NCI-H748 (cell line): ENCODE results near the gene FAM221B.

ENCODE experiments used
- DNase-seq: peaks from one replicate; lab custom pipeline; 2025; ENCODE audit not compliant: unreplicated experiment; lab: John Stamatoyannopoulos, UW

The FAM221B gene

DNA sequence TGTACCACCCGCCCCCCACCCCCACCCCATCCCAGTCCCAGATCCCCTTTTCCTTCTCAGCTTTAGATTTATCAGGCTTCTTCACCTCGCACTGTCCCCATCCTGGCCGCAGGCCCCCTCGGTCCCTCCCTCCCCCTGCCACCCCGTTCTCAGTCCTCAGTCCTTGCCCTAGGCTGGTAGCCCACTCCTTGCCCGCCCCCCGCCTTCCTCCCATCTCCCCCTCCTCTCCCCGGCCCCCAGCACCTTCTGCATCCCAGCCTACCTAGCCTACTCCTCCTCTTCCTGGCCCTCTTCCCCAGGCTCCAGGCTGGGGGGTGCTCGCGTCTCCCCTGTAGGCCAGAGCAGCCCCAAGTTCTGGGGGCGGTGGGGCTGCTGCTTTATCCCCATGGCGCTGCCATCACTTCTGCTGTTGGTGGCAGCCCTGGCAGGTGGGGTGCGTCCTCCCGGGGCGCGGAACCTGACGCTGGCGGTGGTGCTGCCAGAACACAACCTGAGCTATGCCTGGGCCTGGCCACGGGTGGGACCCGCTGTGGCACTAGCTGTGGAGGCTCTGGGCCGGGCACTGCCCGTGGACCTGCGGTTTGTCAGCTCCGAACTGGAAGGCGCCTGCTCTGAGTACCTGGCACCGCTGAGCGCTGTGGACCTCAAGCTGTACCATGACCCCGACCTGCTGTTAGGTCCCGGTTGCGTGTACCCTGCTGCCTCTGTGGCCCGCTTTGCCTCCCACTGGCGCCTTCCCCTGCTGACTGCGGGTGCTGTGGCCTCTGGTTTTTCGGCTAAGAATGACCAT is 36.3 kb downstream of the FAM221B start:
- no peak for DNase-seq

DNA sequence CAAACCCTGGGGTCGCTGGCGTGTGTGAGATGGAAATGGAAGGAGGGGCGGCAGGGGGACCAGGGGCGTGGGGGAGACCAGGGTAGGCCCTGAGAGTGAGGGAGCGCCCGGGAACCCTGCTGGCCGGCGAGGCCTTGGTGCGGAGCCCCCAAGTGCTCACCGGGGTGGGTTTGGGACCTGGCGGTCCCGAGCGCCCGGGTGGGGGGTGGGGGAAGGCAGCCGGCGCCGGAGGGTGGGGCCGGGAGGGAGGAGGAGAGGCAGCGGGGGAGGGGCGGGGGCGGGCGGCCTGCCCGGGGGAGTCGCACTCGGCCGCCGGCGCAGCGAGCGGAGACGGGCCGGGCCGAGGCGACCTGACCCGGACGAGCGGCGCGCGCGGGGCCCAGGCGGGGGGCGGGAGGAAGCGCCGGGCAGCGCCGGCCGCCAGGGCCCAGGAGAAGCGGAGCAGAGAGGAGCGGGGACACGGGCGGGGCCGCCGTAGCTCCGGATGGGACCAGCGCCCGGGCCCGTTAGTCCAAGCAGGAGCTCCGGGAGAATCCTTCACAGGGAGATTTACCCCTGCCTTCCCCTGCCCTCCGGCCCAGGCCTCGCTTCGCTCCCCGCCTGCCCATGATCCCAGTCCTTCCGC is 37.1 kb downstream of the FAM221B start, which contains the start of gene NPR2:
NPR2 (plus strand) TSS at position 295 of the 625 bp plus-strand sequence. CDS start 818 bp downstream, outside the sequence.
- no peak for DNase-seq

DNA sequence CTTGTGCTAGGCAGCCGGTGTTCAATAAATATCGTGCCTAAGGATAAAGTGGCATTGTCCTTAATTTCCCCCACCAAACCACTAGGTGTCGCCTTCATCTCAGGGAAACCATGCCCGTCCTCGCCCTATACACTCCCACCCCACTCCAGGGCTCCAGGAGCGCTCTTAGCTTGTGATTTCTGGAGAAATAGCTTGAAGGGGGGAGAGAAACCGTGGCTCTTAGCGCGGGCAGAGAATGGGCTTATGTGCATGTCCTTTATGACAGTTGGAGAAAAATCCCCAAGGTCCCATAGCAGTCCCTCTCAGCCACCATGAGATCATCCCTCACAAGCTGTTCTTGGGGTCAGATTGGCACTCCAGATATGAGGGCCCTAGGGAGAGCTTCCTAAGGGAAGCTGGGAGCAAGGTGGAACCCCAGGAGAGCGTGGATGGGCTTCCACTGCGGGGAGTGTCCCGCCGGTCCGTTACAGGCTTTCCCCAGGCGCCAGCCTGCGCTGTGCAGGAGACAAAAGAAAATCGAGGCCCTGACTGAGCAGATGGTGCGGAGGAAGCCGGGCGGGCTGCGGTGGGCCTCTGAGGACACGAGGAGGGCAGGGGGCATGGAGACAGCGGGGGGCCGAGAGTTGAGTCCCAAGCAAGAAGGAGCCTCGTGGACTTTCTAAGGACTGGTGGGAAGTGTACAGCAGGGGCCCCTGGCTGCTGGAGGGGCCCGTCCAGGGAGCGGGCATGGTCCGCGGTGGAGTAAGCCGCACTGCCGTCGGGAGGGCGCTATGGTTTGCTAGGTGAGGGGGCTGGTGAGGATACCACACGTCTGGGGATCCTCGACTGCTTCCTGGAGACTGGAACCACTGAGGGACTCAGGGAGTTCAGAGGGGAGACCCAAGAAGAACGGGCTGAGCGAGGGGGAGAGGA is 37.9 kb downstream of the FAM221B start:
- DNase-seq: peak; percentile 76

DNA sequence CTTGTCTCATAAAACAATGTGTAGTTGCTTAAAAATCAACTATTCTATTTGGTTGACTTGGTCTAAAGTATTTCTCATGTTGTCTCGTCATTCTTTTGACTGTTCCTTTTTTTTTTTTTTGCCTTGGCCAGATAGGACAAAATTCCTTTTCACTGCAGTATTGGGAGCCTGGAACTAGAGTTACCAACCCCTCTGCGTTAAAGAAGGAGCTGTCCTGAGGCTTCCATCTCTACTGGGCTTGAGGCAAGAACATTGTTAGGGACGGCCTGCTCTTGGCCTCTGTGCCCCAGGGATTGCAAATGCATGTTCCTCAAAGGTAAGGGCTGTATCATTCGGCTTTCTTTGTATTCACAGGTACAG is 38.5 kb downstream of the FAM221B start:
- no peak for DNase-seq

DNA sequence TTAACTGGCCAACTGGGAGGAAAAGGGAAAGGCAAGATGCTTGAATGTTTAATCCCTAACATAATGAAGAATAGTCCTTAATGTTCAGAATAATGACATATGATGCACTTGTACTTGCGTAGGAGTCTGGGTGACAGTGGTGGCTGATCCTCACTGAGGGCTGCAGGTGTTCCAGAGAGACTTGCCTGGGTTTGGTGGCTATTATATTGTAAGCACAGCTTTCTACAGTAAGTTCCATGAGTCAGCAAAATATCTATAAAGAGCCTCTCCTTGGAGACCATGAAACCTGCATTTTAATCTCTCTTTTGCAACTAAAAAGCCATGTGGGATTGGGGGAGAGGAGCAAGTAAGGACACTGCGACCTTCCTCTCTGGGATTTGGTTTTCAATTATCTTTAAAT is 39.0 kb downstream of the FAM221B start:
- DNase-seq: no peak

DNA sequence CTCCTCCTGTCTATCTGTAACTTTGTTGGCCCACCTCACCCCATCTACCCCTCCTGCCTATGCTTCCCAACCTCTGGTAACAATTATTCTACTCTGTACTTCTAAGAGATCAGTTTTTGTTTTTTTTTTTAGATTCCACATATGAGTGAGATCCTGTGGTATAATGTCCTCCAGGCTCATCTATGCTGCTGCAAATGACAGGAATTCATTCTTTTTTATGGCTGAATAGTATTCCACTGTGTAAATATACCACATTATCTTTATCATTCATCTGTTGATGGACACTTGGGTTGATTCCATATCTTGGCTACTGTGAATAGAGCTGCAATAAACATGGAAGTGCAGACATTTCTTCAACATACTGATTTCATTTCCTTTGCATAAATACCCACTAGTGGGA is 45.1 kb downstream of the FAM221B start:
- DNase-seq: no peak

DNA sequence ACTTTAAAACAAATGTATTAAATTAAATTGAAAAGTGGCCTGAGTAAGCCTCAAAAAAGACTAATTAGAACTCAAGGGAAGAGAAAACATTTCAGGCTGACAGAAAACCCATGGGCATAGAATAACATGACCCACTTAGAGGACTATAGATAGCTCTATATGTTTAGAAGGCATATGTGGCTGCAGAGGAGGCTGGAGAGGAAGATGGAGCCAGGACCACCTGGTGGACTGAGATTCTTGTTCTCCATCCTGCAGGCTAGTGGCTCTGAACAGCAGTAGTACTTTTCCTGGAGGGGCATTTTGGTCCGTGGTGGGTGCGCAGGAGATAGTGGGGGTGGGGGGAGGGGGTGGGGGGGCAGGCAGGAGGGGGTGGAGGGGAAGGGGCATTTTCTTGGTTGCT is 47.5 kb downstream of the FAM221B start:
- DNase-seq: no peak

DNA sequence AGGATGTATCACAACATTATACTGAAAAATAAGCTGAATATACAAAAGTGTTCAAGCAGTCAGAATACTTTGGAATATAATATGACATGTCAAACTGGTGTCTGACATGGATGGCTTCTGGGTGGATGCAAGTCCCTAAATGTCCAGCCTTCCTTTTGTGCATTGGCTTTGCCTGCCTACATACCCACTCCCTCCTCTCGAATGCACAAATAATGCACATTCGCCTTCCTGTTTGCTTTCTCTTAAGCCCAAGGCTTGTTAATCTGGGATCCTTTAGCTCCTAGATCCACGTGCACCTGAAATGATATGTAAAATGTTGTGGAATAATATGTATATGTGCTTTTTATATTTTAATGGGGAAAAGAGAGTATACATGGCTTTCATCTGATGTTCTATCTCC is 50.0 kb downstream of the FAM221B start:
- no peak for DNase-seq

DNA sequence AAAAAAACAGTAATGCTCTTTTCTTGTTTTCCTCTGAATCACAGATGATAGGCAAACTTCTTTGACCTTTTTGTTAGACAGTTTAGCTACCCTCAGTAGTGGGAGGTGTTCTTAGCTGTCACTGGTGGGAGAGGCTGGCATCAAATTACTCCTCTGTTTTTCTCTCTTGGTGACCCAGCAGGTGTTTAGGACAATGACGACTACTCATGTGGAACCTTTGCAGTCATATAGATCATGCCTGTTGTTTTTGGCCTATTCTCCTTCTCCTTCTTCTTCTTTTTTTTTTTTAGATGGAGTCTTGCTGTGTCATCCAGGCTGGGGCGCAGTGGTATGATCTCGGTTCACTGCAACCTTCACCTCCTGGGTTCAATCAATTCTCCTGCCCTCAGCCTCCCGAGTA is 52.5 kb downstream of the FAM221B start:
- peak; percentile 93 for DNase-seq

DNA sequence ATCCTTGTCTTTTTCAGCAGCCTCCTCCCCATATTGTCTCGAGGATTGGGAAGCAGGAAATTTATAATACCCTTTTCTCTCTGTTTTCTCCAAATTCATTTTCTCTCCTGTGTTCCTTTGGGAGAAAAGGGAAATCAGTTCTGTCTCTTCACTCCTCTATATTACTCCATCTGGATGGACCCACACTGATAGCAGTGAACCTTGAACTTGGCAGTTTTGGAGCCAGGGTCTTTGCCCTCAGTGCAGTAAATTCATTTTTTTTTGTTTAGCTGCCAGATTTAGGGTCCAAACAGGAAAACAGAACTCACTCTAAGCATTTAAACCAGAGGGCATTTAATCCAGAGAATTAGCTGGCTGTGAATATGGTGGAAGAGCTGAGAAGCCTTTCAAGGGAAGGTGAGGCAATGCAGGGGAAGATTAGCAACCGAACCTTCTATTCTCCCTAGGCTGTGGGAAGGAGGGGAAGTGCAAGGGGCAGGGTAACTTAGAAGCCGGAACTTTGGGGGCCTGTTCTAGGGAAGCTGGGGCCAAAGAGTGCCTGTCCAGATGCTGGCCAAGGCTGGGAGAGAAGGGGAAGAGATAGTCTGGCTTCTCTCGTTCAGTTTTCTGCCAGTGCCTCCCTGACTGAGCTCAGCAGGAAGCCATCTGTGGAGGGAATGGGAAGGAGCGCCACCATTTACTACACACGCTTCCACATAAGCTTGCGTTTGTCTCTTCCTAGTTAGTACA is 53.5 kb downstream of the FAM221B start:
- DNase-seq: peak; percentile 49

DNA sequence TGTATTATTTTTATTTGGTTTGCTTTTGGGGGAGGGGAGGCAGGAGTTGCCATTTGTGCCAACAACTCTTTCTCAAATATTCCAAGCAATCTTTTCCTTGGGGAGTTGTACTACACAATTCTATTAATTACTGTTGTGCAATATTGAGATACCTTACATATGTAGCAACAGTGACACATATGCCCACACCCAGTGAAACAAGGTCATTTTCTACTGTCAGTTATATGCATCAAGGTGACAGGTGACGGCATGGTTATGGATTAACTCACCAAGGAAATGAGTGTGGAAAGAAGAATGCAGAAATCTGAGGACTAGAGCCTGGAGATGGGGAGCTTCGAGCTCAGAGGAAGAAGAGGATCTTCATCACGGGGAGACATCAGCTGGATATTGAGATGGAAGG is 56.6 kb downstream of the FAM221B start:
- DNase-seq: peak; percentile 37

DNA sequence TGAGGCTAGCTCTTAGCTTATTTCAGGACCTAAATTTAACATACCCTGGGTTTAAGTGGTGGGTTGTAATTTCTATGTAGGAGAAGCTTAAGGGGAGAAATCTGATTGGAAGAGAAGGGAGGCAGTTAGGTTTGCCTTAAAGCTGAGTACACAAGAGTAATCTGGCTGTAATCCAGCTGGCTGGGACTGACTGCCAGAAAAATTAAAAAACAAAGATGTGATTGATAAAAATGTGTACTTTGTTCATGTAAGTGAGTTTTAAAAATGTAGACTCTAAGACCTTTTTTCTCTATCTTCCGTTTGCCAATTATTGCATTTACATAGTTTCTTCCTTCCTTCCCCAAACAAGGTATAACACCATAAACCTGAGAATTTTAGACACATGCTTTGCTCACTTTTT is 57.0 kb downstream of the FAM221B start:
- DNase-seq: peak; percentile 75

DNA sequence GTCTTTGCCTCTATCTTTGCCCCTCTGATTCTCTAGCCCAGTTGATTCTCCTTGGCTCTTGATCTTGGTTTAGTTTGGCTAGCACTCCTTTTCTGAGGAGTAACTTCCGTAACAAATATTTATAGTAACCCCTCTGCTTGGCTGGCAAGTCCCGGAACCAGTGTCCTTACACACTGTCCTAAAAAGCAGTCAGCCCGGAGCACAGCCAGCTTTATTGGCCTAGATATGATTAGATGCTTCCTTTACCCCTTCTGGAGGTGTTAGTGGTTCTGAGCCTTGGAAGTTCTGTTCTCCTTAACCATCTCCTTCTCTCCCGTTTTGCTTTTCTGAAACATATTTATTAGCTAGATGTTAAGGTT is 57.5 kb downstream of the FAM221B start:
- DNase-seq: no peak

DNA sequence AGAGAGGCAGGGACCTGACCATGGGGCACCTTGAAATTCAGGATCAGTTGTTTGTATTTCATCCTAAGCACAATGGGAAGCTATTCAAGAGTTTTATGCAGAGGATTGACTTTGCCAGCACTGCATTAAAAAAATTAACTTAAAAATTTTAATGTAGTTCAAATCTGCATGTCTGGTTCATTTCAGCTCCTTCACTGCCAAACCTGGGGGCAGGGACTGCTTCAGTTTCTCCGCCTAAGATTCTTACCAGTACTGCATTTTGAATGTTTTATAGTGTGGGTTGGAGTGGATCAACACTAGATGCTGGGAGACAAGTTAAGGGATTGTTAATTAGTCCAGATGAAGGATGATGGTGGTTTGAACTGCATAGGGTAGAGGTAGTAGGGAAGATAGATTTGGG is 58.8 kb downstream of the FAM221B start:
- DNase-seq: no peak

DNA sequence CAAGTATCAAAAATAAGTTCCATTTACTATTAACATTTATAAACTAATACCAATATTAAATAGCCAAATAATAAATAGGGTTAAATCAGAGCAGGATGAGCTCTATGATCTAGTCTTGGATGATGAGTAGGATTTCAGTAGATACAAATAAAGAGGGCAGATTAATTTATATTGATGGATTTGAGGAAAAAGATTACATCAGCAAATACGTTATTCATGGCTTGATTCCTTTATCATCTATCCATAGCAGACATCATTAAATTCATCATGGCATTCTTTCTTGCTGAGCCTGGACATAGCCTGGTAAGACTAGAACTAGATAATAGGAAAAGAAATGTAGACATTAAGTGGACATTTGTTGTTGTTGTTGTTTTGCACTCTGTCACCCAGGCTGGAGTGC is 61.1 kb downstream of the FAM221B start:
- DNase-seq: no peak

DNA sequence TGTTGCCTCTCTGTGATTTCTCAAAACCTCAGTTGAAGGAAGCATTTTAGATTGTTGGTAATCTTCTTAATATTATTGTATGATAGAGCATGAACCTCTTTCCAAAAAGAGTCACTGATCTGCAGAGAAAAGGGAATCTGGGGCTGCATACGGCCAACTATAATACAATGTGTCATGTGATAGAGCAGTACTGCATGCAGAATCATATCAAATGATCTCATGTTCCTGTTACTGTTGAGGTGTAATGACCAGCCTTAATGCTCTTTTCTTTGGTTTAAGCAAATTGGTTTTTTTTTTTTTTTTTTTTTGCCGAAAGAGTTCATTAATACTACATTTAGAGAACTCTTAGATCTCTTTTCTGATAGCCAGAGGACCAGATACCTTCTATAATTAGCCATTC is 61.5 kb downstream of the FAM221B start:
- DNase-seq: no peak
